ENCODE results near the gene ABHD16A. TPM values are rescaled to one million over a fixed set of nuclear protein-coding genes. Genes with fewer than 3 reads are reported as not detected.

Gene ABHD16A
- total RNA-seq, 4 donors from 2014 or later = 41.8 to 62.8 (median 57.4) TPM

- TF ChIP-seq, protein P1, sequence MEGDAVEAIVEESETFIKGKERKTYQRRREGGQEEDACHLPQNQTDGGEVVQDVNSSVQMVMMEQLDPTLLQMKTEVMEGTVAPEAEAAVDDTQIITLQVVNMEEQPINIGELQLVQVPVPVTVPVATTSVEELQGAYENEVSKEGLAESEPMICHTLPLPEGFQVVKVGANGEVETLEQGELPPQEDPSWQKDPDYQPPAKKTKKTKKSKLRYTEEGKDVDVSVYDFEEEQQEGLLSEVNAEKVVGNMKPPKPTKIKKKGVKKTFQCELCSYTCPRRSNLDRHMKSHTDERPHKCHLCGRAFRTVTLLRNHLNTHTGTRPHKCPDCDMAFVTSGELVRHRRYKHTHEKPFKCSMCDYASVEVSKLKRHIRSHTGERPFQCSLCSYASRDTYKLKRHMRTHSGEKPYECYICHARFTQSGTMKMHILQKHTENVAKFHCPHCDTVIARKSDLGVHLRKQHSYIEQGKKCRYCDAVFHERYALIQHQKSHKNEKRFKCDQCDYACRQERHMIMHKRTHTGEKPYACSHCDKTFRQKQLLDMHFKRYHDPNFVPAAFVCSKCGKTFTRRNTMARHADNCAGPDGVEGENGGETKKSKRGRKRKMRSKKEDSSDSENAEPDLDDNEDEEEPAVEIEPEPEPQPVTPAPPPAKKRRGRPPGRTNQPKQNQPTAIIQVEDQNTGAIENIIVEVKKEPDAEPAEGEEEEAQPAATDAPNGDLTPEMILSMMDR (IDR thresholded peaks at IDR 0.05) = no peak
- DNase-seq (ENCODE audit: low spot score) (no peak), ATAC-seq (ENCODE audit: low FRiP score) (no peak)
Measured at GRCh38 chr6:31741815-31742214, 38.7 kb upstream of the ABHD16A start.

DNA sequence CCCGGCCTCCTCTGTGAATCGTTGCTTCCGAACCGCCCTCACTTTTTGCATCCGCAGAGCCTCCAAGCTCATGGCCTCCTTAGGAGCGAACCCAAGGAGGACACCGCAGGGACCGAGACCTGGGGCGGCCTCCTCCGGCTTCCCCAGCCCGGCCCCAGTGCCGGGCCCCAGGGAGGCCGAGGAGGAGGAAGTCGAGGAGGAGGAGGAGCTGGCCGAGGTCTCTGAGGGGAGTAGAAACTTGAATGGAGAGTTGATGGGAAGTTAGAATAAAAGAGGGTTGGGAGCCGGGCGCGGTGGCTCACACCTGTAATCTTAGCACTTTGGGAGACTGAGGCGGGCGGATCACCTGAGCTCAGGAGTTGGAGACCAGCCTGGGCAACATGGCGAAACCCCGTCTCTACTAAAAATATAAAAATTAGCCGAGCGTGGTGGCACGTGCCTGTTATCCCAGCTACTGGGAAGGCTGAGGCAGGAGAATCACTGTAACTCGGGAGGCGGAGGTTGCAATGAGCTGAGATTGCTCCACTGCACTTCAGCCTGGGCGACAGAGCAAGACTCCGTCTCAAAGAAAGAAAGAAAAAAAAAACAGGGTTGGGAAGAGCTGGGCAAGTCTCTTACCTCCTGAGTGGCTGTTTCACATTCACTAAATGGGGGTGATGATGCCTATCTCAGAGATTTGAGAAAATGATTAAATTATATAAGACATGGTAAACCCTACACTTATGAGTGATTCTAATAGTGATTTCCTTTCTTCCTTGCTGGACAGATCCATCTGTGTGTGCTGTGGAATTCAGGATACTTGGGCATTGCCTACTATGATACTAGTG lies 37.5 kb upstream of the ABHD16A start:
- TF ChIP-seq, protein P1 (IDR thresholded peaks at IDR 0.05) = no peak
- ATAC-seq (ENCODE audit: low FRiP score) (no peak), DNase-seq (ENCODE audit: low spot score) (no peak)

DNA sequence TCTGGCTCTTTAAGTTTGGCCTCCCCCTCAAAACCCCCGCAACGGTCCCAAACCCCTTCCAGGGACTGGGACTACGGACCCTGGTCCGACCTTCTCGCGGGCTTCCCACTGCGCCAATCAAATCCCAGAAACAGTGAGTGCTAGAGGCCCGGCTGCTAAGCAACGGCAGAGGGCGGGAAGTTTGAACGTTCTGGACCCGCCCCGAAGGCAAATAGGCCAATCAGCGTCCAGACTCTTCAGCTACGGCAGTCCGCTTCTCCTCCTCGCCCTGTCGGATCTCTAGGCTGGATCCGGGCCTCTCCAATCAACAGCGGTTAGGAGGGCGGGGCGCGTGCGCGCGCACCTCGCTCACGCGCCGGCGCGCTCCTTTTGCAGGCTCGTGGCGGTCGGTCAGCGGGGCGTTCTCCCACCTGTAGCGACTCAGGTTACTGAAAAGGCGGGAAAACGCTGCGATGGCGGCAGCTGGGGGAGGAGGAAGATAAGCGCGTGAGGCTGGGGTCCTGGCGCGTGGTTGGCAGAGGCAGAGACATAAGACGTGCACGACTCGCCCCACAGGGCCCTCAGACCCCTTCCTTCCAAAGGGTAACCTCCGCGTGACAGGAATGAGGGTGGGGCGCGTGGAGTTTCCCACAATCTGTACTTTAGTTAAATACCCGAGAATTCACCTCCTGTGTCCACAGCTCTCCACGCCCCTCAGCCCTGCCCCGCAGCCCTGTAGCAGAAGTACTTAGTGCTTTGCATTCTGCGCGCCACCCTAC lies 36.7 kb upstream of the ABHD16A start, which contains the start of gene MSH5:
Gene MSH5, plus strand, starts transcription at position 367 of the 758 bp plus-strand sequence. CDS start 462 bp downstream, outside the sequence.
- TF ChIP-seq, protein P1 (IDR thresholded peaks at IDR 0.05) = no peak
- ATAC-seq (ENCODE audit: low FRiP score) (peak; percentile 92), DNase-seq (ENCODE audit: low spot score) (peak; percentile 94)

- no peak for ATAC-seq (ENCODE audit: low FRiP score)
- TF ChIP-seq, protein P1 (IDR thresholded peaks at IDR 0.05) = no peak
- no peak for DNase-seq (ENCODE audit: low spot score)
Measured at GRCh38 chr6:31737991-31738979, 35.2 kb upstream of the ABHD16A start.

DNA sequence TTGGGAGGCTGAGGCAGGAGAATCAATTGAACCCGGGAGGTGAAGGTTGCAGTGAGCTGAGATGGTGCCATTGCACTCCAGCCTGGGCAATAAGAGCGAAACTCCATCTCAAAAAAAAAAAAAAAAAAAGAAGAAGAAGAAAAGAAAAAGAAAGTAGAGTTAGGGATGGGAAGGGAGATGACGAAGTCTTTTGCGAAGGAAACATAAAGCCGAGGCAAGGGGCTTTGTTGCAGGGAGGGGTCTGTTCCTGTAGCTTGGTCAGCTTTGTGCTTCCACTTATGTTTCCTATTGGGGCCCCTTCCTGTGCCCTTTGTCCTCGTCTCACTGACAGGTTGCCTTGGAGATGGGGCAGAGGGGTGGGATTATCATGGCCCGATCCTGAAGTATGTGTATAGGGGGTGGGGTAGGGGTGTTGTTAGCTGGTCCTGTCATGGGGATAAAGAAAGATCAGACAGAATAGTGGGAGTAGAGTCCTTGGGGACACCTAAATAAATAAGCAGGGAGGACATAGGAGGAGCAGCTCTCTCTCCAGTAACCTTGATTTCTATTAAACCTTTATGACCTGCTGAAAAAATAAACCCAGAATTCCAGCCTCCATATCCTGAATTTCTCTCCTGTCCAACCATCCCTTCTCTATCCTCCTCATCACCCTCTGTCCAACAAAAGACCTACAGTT lies 34.3 kb upstream of the ABHD16A start:
- no peak for ATAC-seq (ENCODE audit: low FRiP score)
- TF ChIP-seq, protein P1 (IDR thresholded peaks at IDR 0.05) = no peak
- DNase-seq (ENCODE audit: low spot score) = no peak

DNA sequence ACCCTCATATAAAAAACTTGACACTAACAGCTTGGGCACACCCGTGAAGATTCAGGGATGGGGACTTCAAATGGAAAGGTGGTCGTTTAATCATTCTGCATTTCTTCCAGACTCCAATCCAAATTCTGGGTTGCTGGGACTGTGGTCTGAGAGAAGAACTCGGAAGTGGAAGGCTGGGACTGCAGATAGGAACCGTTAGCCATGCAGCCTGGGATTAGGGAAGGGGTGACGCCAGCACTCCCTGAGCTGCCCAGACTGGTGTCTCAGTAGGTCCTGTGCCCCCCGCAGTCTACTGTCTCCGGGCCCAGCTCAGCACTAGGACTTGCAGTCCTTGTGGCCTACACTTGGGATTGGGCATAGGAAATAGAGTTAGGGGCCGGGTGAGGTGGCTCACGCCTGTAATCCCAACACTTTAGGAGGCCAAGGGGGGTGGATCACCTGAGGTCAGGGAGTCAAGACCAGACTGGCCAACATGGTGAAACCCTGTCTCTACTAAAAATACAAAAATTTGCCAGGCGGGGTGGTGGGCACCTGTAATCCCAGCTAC lies 33.7 kb upstream of the ABHD16A start:
- DNase-seq (ENCODE audit: low spot score) (no peak), ATAC-seq (ENCODE audit: low FRiP score) (no peak)
- TF ChIP-seq, protein P1 (IDR thresholded peaks at IDR 0.05) = no peak
